GM10266 (cell line): ENCODE results near the gene SOX5.

Source experiments
- DNase-seq: peaks from one replicate; pipeline ENCODE4 v3.0.0; 2012; ENCODE audit errors: extremely low spot score
- CTCF ChIP-seq: IDR thresholded peaks from 2 replicates; pipeline ENCODE4 v1.5.1; 2012; ENCODE audit warnings: mild to moderate bottlenecking, low read depth; ENCODE audit not compliant: control insufficient read depth, insufficient read depth; ENCODE audit errors: missing control alignments

Gene SOX5

GRCh38 chr12:23867794-23868193, 81.7 kb downstream of the SOX5 start:
- DNase-seq = no peak
- TF ChIP-seq CTCF = no peak

GRCh38 chr12:23862701-23863100, 86.8 kb downstream of the SOX5 start:
- no peak for DNase-seq
- TF ChIP-seq CTCF = no peak

GRCh38 chr12:23860019-23860418, 89.5 kb downstream of the SOX5 start:
- no peak for DNase-seq
- no peak for TF ChIP-seq CTCF

- TF ChIP-seq CTCF = no peak
- no peak for DNase-seq
These were observed 92.3 kb downstream of the SOX5 start for GRCh38 chr12:23857178-23857577.

- TF ChIP-seq CTCF = no peak
- DNase-seq = no peak
These were observed 93.7 kb downstream of the SOX5 start for GRCh38 chr12:23855813-23856212.

GRCh38 chr12:23854598-23854997, 94.9 kb downstream of the SOX5 start:
- no peak for TF ChIP-seq CTCF
- DNase-seq = no peak

GRCh38 chr12:23853640-23854039, 95.8 kb downstream of the SOX5 start:
- no peak for DNase-seq
- no peak for TF ChIP-seq CTCF
